Pulmonary artery endothelial cell (primary cell): ENCODE results near the gene NEMP1. TPM values are rescaled to one million over a fixed set of nuclear protein-coding genes. Genes with fewer than 3 reads are reported as not detected.
A peak's percentile ranks its signal among the peaks of the same experiment; 100 is the strongest.
"Not testable (repeated sequence)": the region's sequence is repeated elsewhere in the genome, so short reads cannot be mapped to it uniquely, and the experiment has no call there.

Source experiments
- DNase-seq: peaks from one replicate; pipeline ENCODE4 v3.0.0-alpha.2; 2011; ENCODE audit warnings: low read depth, low spot score
- total RNA-seq: library from RNA; depleted of rRNA; stranded (reverse); fragments of >200 nt; gene quantifications from 2 replicates; pipeline ENCODE4 v1.2.3, GENCODE V29; 2014

Gene NEMP1, protein sequence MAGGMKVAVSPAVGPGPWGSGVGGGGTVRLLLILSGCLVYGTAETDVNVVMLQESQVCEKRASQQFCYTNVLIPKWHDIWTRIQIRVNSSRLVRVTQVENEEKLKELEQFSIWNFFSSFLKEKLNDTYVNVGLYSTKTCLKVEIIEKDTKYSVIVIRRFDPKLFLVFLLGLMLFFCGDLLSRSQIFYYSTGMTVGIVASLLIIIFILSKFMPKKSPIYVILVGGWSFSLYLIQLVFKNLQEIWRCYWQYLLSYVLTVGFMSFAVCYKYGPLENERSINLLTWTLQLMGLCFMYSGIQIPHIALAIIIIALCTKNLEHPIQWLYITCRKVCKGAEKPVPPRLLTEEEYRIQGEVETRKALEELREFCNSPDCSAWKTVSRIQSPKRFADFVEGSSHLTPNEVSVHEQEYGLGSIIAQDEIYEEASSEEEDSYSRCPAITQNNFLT
- total RNA-seq: 6.0 and 15.1 TPM in 2 replicates

DNA sequence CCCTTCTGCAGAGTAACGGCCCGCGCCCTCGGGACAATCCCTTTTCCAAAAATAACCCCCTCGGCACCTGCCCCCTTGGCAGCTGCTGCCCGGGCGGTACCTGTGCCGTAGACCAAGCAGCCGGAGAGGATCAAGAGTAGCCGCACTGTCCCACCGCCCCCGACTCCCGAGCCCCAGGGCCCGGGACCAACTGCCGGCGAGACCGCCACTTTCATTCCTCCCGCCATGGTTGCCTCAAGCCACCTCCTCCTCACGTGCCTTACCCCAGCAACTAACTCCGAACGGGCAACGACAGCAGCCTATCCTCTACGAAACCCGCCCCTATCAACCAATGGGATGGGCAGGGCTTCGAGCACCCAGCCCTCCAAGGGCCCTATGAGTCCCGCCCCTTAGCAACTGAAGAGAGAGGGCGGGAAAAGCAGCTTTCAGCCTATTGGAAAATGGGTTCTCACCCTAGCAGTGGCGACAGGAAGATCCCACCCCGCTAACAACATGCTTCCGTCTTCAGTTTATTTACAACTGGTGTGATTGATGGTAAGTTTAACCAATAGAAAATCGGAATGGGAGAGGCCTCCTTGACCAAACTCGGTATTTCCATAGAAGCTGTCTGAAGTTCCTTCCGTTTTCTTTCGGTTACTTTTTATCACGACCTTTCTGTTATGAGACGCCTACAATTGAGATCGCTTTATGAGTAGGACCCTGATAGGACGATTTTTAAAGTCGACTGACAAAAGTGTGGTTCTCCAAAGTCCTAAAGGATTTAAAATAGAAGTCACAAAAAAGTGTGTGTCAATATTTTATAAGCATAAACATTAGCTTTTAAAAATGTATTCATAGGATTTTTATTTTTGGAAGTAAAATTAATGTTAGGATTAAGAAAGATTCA is at the start of gene NEMP1:
NEMP1 (minus strand) TSS at position 273 of the 886 bp plus-strand sequence; CDS start at position 227, 46 bp downstream.
- DNase-seq: peak; percentile 100

DNA sequence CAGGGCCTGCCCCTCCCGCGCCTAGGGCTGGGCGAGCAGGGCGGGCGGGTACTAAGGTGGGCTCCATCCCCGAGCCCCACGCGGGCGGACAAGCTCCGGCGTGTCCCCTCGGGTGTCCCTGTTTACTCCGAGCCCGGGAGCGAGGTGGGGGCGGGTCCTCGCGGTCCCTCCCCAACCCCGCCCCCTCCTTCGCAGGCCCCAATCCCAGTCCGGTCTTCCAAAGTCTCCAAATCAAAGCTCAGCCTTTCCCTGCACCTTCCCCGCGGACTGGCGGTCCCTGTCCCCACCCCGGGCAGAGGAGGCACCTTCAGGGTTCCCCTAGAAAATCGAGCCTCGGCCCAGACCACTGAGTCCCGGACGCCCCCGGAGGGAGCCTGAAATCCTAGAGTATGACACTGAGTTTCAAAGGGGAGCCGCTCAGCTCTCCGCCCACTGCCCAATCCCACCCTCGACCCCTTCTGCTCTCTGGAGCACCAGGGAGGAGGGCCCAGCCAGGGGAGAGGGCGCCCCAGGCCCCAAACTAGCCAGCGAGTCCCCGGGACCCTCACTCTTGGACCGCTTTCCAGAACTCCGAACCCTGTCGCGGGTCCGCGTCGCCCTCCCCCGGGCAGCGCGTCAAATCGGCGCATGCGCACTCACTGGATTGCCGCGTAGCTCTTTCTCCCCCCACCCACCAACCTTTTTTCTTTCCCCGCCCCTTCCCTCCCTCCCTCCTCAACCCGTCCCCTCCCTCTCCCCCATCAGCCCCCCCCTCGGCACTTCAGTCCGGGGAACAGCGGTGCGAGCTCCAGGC is 49.3 kb upstream of the NEMP1 start, which contains the start of gene LRP1:
LRP1 (plus strand) TSS at position 758 of the 793 bp plus-strand sequence. CDS start 482 bp downstream, outside the sequence.
- no peak for DNase-seq

DNA sequence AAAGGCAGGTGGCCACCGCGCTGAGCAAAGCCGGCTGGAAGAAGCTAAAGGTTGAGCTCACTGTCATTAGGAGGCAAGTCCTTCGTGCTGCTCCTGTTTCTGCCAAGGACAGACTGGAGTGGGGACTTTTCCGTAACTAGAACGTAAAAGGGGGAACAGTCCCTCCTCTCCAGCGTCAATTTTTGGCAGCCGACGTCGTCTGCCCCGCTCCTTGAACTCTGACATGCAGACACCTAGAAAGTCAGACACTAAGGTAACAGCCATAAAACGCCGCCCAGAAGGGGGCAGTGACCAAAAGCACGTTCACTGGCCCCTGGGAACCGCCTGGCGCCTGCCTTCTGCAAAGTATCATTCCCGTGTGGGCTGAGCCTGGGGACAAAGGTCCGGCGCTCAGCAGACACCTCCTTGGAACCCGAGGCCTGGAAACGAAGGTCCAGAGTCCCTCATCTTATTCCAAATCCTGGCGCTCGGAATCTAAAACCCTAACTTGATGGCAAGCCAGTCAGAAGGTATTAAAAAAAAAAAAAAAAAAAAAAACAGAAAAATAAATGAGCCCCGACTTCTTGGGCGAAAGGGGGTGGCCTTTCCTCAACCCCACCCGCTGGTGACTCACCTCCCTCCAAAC is 48.6 kb upstream of the NEMP1 start:
- no peak for DNase-seq

DNA sequence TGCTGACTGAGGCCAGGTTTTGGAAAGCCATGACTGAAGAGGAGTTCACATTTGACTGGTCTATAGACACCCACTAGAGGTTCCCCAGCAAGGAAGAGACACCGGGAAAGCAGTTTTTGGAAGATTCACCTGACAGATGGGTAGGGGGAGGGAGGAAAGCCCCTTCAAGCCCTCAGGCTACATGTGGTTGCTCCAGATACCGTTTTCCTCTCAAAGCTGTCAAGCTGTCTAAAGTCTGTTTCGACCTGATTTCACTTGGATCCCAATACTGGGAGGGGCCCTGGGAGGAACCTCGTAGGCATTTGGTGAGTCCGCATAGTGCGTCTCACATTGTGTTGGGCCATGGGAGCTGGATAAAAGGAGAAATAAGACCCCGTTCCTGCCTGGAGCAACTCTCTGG is 48.0 kb upstream of the NEMP1 start:
- DNase-seq: no peak

DNA sequence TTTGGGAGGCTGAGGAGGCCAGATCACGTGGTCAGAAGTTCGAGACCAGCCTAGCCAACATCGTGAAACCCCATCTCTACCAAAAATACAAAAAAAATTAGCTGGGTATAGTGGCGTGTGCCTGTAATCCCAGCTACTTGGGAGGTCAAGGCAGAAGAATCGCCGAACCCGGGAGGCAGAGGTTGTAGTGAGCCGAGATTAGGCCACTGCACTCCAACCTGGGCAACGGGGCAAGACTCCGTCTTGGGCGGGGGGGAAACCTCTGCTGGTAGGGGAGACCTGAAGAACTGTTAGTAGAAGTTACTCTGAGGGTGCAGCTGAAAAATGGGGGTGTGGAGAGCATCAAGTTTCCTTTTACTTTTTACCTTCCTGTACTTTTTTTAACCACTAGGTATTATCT is 47.5 kb upstream of the NEMP1 start:
- no peak for DNase-seq

DNA sequence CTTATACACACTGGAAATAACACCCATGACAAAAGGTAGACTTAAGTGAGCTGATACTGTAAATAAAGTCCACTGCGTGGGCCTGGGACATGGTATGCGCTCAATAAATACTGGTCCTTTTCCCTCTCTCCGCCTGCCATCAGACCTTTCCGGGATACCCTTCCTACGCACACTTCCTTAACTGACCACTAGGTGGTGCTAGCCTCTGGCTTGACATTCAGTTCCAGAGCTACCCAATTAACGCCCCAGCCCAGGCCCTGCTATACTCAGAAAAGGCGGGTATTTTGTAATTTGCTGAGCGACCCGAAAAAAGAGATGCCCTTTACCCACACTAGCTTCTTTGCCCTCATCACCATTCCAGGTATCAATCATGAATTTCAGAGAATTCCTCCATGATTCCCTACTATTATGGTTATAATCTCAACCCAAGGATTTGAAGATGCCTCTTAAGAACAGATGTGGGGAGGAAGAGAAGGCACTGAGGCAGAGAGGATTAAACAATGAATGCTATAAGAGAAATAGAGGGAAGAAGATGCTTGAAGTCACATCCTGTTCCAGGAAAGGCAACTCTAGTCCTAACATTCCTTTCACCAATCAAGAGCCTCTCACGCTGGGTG is 45.8 kb upstream of the NEMP1 start:
- DNase-seq: peak; percentile 20

DNA sequence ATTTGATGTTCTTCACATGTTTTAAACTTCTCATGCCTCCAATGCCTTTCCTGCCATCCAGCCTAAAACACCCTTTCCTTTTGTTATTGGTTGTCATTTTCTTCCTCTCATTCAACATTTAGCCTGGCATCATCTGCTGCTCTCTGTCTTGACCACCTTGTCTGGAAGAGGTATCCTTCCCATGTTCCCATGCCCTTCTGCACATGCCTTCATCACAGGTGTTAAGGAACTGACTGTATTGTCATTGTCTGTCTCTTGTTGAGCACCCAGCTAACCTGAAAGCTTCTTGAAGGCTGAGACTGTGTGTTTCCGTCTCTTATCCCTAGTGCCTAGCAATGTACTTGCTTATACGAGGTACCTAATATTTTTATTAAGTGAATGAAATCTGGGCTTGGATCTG is 45.2 kb upstream of the NEMP1 start:
- no peak for DNase-seq

DNA sequence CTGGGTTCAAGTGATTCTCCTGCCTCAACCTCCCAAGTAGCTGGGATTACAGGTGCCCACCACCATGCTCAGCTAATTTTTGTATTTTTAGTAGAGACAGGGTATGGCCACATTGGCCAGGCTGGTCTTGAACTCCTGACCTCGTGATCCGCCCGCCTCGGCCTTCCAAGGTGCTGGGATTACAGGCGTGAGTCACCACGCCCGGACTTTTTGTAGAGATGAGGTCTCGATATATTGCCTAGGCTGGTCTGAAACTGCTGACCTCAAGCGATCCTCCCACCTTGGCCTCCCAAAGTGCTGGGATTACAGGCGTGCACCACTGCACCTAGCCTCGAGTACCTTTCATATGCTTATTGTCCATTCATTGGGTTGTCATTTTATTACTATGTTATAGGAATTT is 42.1 kb upstream of the NEMP1 start:
- not testable (repeated sequence) for DNase-seq

DNA sequence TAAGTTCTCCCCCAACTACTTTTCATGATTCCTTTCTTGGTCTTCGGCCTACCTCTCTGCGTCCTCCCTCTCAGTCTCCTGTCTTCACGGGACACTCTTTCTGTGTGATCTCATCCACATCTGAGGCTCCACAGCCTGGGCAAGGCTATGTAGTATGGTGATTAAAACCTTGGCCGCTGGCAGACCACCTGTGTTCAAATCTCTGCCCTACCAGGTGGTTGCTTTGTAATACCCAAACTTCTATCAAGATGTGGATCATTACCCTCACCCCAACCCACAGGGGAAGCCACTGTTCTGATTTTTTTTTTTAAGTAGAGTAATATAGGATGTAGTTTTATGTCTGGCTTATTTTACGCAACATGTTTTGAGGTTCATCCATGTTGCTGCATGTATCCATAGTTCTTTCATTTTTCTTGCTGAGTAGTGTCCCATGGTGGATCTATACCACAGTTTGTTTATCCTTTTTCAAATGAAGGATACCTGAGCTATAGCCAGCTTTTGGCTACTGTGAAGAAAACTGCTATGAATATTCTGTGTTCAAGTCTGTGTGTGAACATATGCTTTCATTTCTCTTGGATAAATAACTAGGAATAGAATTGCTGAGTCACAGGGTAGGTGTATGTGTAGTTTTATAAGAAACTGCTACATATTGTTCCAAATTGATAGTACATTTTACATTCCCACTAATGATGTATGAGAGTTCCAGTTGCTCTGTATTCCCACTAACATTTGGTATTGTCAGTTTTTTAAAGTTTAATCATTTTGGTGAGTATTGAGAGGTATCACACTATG is 40.9 kb upstream of the NEMP1 start:
- DNase-seq: no peak

DNA sequence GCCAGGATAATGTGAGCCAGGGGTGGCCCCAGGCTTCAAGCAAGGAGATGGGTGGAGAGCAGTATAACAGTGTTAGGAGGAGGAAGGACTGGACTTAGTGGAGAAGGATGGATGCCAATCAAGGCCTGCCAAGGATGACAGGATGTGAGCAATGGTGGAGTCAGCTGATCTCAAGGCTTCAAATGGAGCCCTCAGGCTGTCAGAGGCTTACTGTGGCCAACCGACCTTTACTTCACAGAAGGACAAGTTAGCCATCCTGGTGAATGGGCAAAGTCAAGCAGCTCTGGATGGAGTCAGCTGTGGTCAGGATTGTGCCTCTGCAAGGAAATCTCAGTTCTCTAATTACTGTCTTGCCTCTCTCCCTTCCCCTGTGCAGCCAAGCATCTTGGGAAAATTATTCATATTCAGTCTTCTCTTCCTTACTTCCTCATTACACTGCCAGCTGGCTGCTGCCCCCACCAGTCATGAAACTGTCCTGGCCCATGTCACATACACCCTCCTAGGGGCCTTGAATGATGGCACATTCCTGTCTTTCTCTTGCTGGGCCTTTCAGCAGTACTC is 40.2 kb upstream of the NEMP1 start:
- DNase-seq: no peak

DNA sequence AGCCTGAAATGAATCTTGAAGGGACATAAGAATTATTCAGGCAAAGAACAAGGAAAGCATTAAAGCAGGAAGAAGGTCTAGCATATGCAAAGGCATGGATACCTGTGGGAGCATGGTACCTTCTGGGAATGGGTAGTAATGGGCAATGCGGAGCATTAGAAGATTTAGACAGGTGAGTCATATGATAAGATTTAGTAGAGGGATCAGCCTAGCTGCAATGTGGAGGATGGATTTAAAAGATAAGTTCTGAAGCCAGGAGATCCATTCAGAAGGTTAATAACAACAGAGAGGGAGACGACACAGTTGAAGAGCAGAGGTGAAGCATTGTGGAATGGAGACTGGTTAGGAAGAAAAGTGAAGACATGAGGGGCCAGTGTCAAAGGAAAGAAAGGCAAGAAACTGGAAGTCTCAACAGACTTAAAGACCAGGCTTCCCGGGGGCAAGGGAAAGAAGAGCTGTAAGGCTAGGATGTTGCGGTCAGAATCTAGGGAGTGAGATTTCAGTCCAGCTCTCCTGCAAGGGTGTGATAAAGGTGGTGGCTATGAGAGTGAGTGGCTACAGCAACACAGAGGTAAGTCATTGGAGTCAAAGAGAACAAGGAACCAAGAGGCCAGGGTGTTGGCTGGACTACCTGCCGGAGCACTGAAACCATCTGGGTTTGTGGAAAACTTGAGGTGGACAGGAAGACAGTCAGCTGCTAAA is 38.1 kb upstream of the NEMP1 start:
- no peak for DNase-seq

DNA sequence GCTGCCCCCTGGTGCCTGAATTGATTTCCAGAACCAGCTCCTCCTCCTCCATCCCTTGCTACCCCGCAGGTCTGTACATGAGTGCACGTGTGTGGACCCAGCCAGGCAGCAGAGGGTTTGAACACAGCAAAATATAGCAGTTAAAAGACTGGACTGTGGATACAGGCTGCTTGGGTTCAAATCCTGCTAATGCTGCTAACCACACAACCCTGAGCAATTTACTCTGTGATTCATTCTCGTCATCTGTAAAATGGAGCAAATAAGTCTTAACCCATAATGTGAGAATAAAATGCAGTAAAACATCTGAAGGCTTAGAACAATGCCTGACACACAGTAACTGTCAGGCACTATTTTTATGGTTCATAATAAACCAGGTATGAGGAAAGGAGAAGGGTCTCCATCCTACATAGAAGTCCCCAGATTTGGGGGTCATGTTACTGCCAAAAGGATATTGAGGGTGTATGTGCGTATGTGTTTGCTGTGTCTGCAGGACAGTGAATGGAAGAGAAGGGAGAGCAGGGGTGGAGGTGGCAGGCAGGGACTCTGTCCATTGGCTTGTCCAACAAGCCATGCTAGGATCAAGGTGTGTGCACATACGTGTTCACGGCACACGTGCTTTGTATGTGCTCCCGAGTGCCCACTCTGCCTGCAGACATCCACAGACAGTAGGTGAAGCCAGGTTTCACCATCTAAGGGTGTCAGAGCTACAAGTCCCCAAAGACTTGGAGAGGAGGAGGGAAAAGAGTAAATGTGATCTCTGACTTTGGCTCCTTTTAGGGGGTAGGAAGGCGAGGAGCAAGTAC is 34.1 kb upstream of the NEMP1 start:
- DNase-seq: no peak

DNA sequence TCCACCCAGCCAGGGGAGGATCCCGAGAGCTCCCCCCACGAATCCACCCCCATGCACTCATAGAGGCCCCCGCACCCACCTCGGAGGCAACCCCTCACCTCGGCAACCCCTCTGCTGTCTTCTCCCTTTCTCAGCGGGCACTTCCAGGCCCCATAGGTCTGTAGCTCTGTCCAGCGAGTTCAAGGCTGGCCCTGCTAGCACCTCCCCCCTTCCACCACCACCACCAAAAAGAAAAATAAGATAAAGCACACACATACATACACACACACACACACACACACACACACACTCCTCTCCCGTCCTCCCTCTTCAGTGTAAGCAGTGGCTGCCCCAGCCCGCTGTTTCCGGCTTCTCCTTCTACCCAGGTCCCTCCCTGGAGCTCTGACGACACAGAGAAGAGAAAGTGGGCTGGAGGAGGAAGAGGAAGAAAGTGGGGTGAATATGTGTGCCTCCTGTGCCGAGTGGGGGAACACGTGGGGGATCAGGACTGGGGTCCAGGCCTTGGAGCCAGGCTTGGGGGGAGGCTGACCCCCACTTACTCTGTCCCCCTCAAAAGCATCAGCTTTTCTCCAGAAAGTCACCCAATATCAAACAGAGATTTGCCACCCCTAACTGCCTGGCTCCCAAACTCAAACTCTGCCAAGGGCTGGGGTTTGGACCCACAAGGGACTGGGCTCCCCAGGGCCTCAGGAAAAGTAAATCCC is 32.6 kb upstream of the NEMP1 start, which contains the start of gene STAT6:
STAT6 (minus strand) TSS at position 332 of the 704 bp plus-strand sequence. CDS start 3,084 bp downstream, outside the sequence.
- no peak for DNase-seq

DNA sequence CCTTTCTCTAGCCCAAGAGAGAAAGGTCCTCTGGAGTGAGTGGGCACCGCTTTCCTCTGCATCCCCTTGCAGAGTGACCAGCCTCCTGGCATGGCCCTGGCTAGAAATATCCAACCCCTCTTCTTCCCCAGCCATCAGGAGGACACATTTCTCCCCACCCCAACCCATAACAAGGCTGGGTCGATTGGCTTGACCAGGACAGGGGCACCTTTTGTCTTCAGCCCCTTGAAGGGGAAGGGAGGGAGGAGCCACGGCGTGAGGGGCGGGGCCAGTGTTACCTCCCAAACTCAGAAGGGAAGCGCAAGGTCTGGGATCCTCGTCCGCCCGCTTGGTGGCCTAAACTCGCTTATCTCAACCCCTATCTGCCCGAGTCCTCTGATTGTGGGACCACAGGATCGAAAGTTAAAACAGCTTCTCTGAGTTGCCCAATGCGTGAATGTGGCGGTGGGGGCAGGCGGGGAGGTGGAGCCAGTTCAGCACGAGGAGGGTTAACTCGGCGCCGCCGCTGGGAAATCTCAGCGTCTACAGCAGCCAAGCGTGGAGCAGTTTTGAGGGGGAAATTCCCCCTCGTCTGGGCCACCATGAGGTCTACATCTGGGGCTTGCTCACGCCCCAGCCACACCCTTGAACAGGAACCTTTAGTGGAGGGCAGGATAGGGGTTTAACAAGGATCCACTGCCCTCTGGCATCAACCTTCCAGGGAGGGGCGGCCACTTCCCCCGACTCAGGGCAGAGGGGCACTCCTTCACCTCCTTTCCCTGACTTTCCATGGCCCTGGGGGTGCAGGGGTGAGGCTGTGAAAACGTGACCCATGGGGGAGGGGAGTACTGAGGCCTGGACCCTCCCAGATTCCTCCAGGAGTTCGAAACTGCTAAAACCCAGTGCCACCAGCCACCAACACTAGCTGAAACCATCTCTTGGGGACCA is 31.8 kb upstream of the NEMP1 start:
- no peak for DNase-seq

DNA sequence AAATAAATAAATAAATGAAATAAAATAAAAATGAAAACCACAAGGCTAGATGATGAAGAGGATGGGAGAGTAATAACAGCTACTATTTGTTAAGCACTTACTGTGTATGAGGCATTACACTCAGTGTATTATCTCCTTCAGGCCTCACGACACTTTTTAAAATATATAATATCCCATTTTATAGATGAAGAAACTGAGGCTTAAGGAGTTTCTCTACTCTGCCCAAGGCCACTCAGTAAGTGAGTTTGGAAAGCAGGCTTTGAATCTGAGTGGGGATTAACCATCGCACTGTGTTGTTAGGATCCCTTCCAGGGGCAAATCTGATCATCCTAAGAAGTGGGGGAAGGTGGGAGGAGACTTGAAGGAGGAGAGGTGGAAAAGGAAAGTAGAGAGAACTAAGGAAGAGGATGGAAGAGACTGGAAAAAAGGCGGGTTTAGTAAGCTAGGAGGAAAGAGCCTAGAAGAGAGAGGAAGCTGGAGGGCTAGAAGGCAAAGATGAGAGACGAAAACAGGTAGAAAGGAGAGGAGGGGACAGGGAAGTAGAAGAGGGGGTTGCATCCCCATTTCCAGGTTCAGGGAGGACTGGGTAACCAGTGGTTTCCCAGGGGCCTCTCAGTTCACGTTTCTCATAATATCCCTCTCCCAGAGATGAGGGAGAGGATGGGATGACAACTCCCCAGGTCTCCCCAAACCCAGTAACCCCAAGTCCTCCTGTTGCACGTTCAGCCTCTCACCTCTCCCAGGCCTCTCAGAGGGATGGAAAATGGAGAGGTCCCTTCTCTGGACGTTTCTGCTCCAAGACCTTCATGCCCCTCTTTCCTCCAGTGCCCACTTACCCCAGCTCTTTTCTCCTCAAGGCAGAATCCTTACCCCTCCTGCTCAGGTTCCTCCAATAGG is 30.9 kb upstream of the NEMP1 start:
- no peak for DNase-seq
